K562 (cell line): ENCODE data around the gene KTI12.

Experiments used
- CREB1 ChIP-seq, 2 experiments: sonication (generic) in 1 of 2; formaldehyde crosslinking in 1 of 2; IDR thresholded peaks; 2 replicates each; pipeline versions ENCODE4 v1.6.1 to v1.8.0; 2012 to 2022; ENCODE audit warnings: inconsistent platforms in 1 of 2, mild to moderate bottlenecking in 1 of 2, missing genetic modification reagents in 1 of 2, moderate library complexity in 1 of 2
- CTCF ChIP-seq, 3 experiments: IDR thresholded peaks in 2 of 3; conservative IDR thresholded peaks in 1 of 3; 2 replicates each; pipeline ENCODE4 v1.5.1; 2011 to 2012; ENCODE audit warnings: low read length in 3 of 3, mild to moderate bottlenecking in 3 of 3, control low read depth in 2 of 3, improper control_type of control experiment in 1 of 3, inconsistent platforms in 1 of 3, low read depth in 1 of 3, mixed read lengths in 1 of 3, moderate library complexity in 1 of 3; ENCODE audit not compliant: insufficient read depth in 2 of 3
- E2F1 ChIP-seq: sonication (generic); formaldehyde crosslinking; IDR thresholded peaks from 2 replicates; pipeline ENCODE4 v1.8.1; 2023; ENCODE audit warnings: mild to moderate bottlenecking, missing genetic modification reagents, moderate library complexity
- E4F1 ChIP-seq: fragments of 250-450 bp; sonication (Bioruptor Pico); IDR thresholded peaks from 2 replicates; pipeline ENCODE4 v1.5.0; 2021; ENCODE audit warnings: mild to moderate bottlenecking, borderline replicate concordance
- EP300 ChIP-seq: IDR thresholded peaks from 2 replicates; pipeline ENCODE4 v1.6.1; 2012; ENCODE audit warnings: low read length, improper control_type of control experiment
- EZH2 ChIP-seq: IDR thresholded peaks from 2 replicates; pipeline ENCODE4 v1.6.1; 2012; ENCODE audit warnings: low read depth, mild to moderate bottlenecking, inconsistent platforms, low read length, borderline replicate concordance
- HNRNPK ChIP-seq: fragments of 200-400 bp; formaldehyde crosslinking; IDR thresholded peaks from one replicate; pipeline ENCODE4 v1.6.1; 2018; ENCODE audit warnings: mild to moderate bottlenecking, low read depth, low read length; ENCODE audit not compliant: poor library complexity, severe bottlenecking
- POU5F1 ChIP-seq: fragments of 150-350 bp; IDR thresholded peaks from 2 replicates; pipeline ENCODE4 v1.6.1; 2014; ENCODE audit warnings: borderline replicate concordance, low read length, low read depth, mild to moderate bottlenecking; ENCODE audit not compliant: partially characterized antibody
- ZHX1 ChIP-seq: fragments of 150-350 bp; conservative IDR thresholded peaks from 2 replicates; pipeline ENCODE4 v1.6.1; 2014; ENCODE audit warnings: low read length
- ZNF354B ChIP-seq: fragments of 250-450 bp; sonication (Bioruptor Pico); IDR thresholded peaks from 2 replicates; pipeline ENCODE4 v1.4.0; 2020

- no peak for TF ChIP-seq EZH2
- 0 out of 2 replicates have a peak, but pooled peaks have one; percentile 24 for TF ChIP-seq ZNF354B (CRISPR knock-in tag)
- TF ChIP-seq CTCF (IDR thresholded peaks at IDR 0.05 in 2 of 3, conservative IDR thresholded peaks at IDR 0.05 in 1 of 3; ENCODE audit: insufficient read depth in 2 of 3, low read depth in 1 of 3, low read length in 3 of 3): 0 out of 6 replicates have a peak, but pooled peaks of 1 of the 3 experiments have one; percentile 3
- TF ChIP-seq ZHX1: 0 out of 2 replicates have a peak, but pooled peaks have one; percentile 29
- peak; percentile 43 for TF ChIP-seq EP300
- peak; percentile 83; the same call in 1 of the 2 replicates for TF ChIP-seq E2F1
- no peak for TF ChIP-seq E4F1
- no peak for TF ChIP-seq POU5F1
- peak; percentile 87 for TF ChIP-seq CREB1 (IDR thresholded peaks at IDR 0.05)
- peak; percentile 81 for TF ChIP-seq CREB1 (CRISPR knock-in tag; IDR thresholded peaks at IDR 0.05)
- no peak for TF ChIP-seq HNRNPK
These were observed at the start of gene KTI12 for GRCh38 chr1:52033190-52034049.
